HTR-8/SVneo (cell line): ENCODE data around the gene ZBTB44.
"Not testable (repeated sequence)": the region's sequence is repeated elsewhere in the genome, so short reads cannot be mapped to it uniquely, and the experiment has no call there.

Experiments
- DNase-seq: peaks from one replicate; pipeline ENCODE4 v3.0.0; 2011; ENCODE audit warnings: low spot score, mixed read lengths; ENCODE audit not compliant: insufficient read length
- FAIRE-seq: peaks from 2 replicates; lab custom pipeline; 2011; peaks lifted over from hg19 to GRCh38; lab: Jason Lieb, UNC

Gene ZBTB44

GRCh38 chr11:130202818-130203689 is 111.7 kb downstream of the ZBTB44 start:
- DNase-seq (no peak), FAIRE-seq (no peak)

- DNase-seq = no peak
These were observed 112.5 kb downstream of the ZBTB44 start for GRCh38 chr11:130202009-130202817.

DNA sequence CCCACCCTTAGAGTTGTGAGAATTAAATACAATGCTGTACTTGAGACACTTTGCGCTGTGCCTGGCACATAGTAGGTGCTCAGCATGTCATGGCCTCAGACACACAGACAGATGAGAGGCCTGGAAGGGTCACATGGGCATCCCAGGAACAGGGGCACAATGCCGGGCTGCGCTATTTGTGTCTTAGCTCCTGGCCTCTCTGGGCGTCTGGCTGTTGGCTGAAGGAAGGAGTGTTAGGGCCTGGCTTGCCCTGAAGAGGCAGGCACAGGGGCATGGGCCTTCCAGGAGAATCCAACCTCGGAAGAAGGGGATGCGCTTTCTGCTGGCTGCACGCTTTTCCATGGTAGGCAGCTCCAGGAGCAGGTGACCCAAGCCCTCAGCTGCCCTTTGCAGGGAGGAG is 113.7 kb downstream of the ZBTB44 start:
- no peak for FAIRE-seq

More at GRCh38 chr11:130202009-130202817, 112.5 kb downstream of the ZBTB44 start:
- no peak for FAIRE-seq

DNA sequence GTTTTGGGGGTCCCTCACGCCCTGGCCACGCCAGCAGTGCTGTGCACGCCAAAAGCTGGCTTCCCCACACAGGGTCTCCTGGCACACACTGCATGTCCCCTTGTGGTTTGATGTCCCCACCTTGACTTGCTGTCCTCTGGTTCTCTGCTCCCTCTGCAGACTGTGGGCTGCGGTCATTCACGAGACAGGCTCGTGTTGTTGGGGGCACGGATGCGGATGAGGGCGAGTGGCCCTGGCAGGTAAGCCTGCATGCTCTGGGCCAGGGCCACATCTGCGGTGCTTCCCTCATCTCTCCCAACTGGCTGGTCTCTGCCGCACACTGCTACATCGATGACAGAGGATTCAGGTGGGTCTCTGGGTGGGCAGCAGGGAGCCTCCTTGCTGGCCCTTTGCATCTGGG is 114.9 kb downstream of the ZBTB44 start:
- FAIRE-seq (no peak), DNase-seq (no peak)

More for the DNA sequence above, 113.7 kb downstream of the ZBTB44 start:
- no peak for DNase-seq

DNA sequence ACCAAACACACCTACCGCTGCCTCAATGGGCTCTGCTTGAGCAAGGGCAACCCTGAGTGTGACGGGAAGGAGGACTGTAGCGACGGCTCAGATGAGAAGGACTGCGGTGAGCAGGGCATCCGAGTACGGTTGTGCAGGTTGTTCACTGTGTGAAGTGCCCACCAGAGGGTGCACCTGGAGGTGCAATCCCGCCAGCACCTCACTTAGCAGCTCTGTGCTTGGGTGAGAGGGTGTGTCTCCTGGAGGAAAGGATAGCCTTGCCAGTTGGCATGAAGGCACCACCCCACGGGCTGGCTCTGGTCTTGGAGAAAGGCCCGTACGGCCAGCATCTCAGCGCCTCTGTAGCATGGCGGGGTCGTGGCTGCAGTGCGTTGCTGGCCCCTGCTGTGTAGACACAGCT is 115.8 kb downstream of the ZBTB44 start:
- FAIRE-seq (no peak), DNase-seq (no peak)

GRCh38 chr11:130198292-130198691 is 116.4 kb downstream of the ZBTB44 start:
- DNase-seq = no peak
- FAIRE-seq = no peak

DNA sequence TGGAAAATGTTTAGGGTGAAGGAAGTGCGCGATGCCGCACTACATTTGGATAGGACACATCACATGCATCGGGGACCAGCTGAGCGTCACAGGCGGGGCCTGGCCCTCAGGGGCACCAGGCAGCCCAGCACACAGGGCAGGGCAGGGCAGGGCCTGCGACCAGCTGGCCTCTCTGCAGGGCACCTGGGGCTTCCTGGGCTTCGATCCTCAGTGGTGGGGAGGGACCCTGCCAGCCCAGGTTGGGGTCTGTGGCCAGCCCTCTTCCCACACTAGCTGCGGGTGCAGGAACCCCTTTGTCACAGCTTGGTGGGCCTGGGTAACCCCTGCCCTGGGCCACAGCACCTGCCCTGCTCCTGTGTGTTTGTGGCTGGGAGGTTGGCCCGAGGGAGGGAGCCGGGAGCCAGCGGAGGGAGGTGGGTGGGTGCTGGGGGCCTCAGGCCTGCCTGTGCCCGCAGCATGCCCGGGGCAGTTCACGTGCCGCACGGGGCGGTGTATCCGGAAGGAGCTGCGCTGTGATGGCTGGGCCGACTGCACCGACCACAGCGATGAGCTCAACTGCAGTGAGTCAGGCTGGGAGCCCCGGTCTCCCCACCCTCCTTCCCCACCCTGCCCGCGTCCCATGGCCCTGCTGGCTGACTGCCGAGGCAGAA is 117.2 kb downstream of the ZBTB44 start:
- peak; percentile 19 for DNase-seq

GRCh38 chr11:130194241-130195023 is 120.3 kb downstream of the ZBTB44 start:
- FAIRE-seq (peak; percentile 28), DNase-seq (no peak)

More for the DNA sequence above, 117.2 kb downstream of the ZBTB44 start:
- FAIRE-seq = no peak

GRCh38 chr11:130193551-130193950 is 121.2 kb downstream of the ZBTB44 start:
- not testable (repeated sequence) for FAIRE-seq, DNase-seq

GRCh38 chr11:130192845-130193267 is 121.9 kb downstream of the ZBTB44 start:
- FAIRE-seq (no peak), DNase-seq (no peak)

DNA sequence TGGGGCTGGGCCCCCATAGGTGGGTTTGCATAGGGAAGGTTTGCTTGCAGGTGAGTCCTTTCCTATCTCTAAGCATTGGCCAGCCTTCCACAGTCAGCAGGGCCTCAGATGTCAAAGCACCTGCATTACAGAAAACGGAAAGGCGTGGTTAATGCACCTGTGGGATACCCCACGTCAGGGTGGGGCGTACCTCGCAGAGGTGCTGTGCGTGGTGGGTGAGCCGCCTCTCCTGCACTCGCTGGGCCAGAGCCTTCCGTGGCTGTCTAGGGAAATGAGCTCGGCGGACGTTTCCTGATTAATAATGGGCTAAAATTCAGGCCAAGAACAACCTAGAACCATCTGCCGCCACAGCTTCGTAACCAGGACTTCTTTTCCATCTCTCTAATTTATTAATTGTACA is 122.8 kb downstream of the ZBTB44 start:
- FAIRE-seq (no peak), DNase-seq (no peak)

- DNase-seq = no peak
These were observed 124.3 kb downstream of the ZBTB44 start for GRCh38 chr11:130190371-130190881.

GRCh38 chr11:130189492-130190210 is 125.1 kb downstream of the ZBTB44 start:
- DNase-seq (no peak), FAIRE-seq (no peak)

More at GRCh38 chr11:130190371-130190881, 124.3 kb downstream of the ZBTB44 start:
- no peak for FAIRE-seq

DNA sequence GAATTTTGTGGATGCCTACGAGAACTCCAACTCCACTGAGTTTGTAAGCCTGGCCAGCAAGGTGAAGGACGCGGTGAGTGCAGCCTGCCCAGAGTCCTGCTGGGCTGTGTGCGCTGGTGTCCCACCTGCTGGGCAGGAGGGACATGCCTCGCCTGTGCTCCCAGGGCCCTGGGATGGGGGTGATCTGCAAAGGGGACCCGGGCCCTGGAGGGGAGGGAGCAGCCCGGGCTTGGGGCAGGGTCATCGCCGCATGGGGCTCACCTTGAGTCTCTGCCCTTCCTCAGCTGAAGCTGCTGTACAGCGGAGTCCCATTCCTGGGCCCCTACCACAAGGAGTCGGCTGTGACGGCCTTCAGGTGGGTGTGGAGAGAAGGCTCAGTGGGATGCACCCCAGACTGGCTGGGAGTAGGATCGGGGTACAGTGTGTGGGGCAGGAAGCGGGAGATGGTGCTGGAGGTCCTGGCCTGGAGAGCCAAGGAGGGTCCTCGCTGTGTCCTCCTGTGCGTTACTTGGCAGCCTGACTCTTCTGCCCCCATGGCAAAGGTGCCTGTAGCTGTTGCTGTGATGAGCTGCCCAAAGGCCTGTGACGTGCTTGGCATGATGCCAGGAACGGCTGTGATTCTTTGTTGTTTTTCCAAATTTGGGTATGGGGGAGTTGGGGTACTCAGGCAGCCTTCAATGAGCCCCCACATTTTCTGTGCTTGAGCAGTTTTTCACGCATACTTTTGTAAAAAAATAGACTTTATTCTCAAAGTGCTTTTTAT is 126.0 kb downstream of the ZBTB44 start:
- FAIRE-seq (no peak), DNase-seq (no peak)

GRCh38 chr11:130188047-130188446 is 126.7 kb downstream of the ZBTB44 start:
- no peak for DNase-seq
- no peak for FAIRE-seq

DNA sequence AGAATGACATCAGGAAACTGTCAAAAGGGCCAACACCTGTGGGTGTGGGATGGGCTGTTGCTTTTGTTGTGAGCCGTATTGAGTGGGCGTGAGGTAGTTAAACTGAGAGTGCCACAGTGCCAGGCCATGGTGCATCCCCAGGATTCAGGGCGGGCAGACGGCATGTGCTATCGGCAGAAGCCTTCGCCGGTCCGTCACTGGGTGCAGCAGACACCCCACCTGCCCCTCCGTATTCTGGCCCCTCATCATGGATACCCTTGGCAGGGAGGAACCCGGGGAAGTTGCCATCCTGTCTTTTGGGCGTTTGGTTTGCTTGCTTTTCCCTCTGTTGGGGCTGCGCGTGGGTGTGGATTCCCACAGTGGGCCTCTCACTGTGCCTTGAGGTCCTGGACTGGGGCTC is 127.6 kb downstream of the ZBTB44 start:
- FAIRE-seq = no peak
- no peak for DNase-seq

- FAIRE-seq (no peak), DNase-seq (no peak)
These were observed 130.7 kb downstream of the ZBTB44 start for GRCh38 chr11:130183878-130184610.
